Esophagus (tissue), 2 donors: ENCODE results near the gene FAM83E. TPM values are rescaled to one million over a fixed set of nuclear protein-coding genes. Genes with fewer than 3 reads are reported as not detected.

Source experiments
- H3K27ac ChIP-seq, 2 donors: one replicate each; pipeline ENCODE4 v1.5.1; 2013; ENCODE audit warnings: low read depth in 2 of 2, mild to moderate bottlenecking in 2 of 2, inconsistent platforms in 1 of 2, low read length in 1 of 2, moderate library complexity in 1 of 2
- H3K27me3 ChIP-seq, 2 donors: one replicate each; pipeline ENCODE4 v1.6.1; 2013; ENCODE audit warnings: low read length in 2 of 2, control low read depth in 1 of 2, mild to moderate bottlenecking in 1 of 2; ENCODE audit not compliant: insufficient read depth in 2 of 2, control insufficient read depth in 1 of 2
- H3K36me3 ChIP-seq, 2 donors: one replicate each; pipeline ENCODE4 v1.6.1; 2013; ENCODE audit warnings: low read length in 1 of 2; ENCODE audit not compliant: control insufficient read depth in 2 of 2, insufficient read depth in 2 of 2
- H3K4me1 ChIP-seq, 2 donors: one replicate each; pipeline ENCODE4 v1.6.1; 2013; ENCODE audit warnings: low read length in 1 of 2; ENCODE audit not compliant: control insufficient read depth in 2 of 2, insufficient read depth in 2 of 2
- H3K4me3 ChIP-seq, 2 donors: one replicate each; pipeline ENCODE4 v1.5.1; 2013; ENCODE audit warnings: low read length in 2 of 2, mild to moderate bottlenecking in 2 of 2, low read depth in 1 of 2, moderate library complexity in 1 of 2
- H3K9me3 ChIP-seq, 2 donors: one replicate each; pipeline ENCODE4 v1.6.1; 2013; ENCODE audit warnings: mild to moderate bottlenecking in 2 of 2, low read depth in 1 of 2, low read length in 1 of 2, moderate library complexity in 1 of 2; ENCODE audit not compliant: control insufficient read depth in 2 of 2, insufficient read depth in 1 of 2
- WGBS, 2 donors: extraction: QIAGEN DNeasy Blood & Tissue Kit; methylation state at CpG; one replicate each; pipeline ENCODE4 v1.1.7; 2013; 5-methylcytosine and 5-hydroxymethylcytosine counted together
- polyA plus RNA-seq, 2 donors: library from polyadenylated mRNA; stranded (reverse); fragments of 200-250 nt; gene quantifications; one replicate each; pipeline ENCODE4 v1.2.3, GENCODE V29; 2013
- donor health status: healthy with polysubstance abuse.
- donor health status: Bipolar disorder and iron deficiency.

FAM83E gene
- polyA plus RNA-seq, 2 donors: 6.5 to 26.7 TPM

DNA sequence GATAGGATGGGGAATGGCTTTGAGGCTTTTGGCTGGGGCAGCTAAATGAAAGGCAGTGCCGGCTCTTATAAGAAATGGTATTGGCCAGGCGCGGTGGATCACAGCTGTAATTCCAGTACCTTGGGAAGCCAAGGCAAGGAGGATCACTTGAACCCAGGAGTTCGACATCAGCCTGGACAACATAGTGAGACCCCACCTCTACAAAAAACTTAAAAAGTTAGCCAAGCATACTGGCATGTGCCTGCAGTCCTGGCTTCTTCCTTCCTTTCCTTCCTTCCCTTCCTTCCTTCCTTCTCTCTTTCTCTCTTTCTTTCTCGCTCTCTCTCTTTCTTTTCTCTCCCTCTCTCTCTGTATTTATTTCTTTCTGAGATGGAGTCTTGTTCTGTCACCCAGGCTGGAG, 28.0 kb upstream of the FAM83E start:
- 88 to 92% methylated on average over 5 of the region's 5 CpGs for WGBS, 2 donors
- H3K27ac ChIP-seq: no peak overlapping the region
- H3K36me3 ChIP-seq: no peaks in the 10 kb centered on the region
- peaks cover 3 to 7% of the 10 kb centered on the region in 2 donors for H3K4me1 ChIP-seq
- no peaks in the 10 kb centered on the region for H3K27me3 ChIP-seq
- H3K4me3 ChIP-seq: no peak overlapping the region
- no peaks in the 10 kb centered on the region for H3K9me3 ChIP-seq

GRCh38 chr19:48641850-48642249, 27.0 kb upstream of the FAM83E start:
- no peak overlapping the region for H3K27ac ChIP-seq
- 94 to 97% methylated on average over 2 of the region's 2 CpGs for WGBS, 2 donors
- no peak overlapping the region for H3K4me3 ChIP-seq
- no peaks in the 10 kb centered on the region for H3K36me3 ChIP-seq
- no peaks in the 10 kb centered on the region for H3K9me3 ChIP-seq
- H3K27me3 ChIP-seq: no peaks in the 10 kb centered on the region
- peaks cover 3 to 7% of the 10 kb centered on the region in 2 donors for H3K4me1 ChIP-seq

GRCh38 chr19:48639483-48640375, 24.9 kb upstream of the FAM83E start:
- Histone ChIP-seq H3K4me3 (no peak overlapping the region), H3K9me3 (no peaks in the 10 kb centered on the region), H3K27me3 (no peaks in the 10 kb centered on the region), H3K4me1 (peaks cover 0 to 6% of the 10 kb centered on the region in 2 donors), H3K27ac (no peak overlapping the region), H3K36me3 (no peaks in the 10 kb centered on the region)
- WGBS, 2 donors: 66 to 74% methylated on average over 31 to 33 of the region's 33 CpGs

DNA sequence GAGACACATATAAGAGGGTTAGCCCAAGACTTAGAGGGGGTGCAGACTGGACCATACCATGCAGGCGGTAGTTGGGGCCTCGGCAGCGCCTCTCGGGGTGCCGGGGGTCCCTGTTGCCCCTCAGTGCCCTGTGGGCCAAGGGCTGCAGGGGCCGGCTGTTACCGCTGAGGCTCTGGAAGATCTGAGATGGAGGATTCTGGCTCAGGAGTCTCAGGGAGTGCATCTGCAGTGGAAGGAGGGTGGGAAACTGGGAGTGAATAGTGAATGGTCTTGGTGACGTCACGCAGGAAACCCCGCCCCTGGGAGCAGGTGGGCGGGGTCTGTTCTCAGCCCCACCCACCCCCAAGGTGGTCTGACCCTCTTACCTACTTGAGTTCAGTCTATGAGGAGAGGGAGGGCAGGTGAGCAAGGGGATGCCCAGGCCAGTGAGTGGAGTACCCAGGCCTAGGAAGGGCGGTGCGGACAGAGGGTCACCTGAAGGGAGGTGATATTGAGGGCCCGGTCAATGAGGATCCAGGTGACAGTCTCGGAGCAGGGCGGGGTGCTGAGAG, 24.0 kb upstream of the FAM83E start:
- WGBS, 2 donors: 74 to 78% methylated on average over 16 of the region's 16 CpGs
- Histone ChIP-seq H3K4me3 (no peak overlapping the region), H3K27ac (peak overlapping the region; percentile 98 to 99), H3K27me3 (no peaks in the 10 kb centered on the region), H3K4me1 (peaks cover 0 to 7% of the 10 kb centered on the region in 2 donors), H3K36me3 (no peaks in the 10 kb centered on the region), H3K9me3 (no peaks in the 10 kb centered on the region)

DNA sequence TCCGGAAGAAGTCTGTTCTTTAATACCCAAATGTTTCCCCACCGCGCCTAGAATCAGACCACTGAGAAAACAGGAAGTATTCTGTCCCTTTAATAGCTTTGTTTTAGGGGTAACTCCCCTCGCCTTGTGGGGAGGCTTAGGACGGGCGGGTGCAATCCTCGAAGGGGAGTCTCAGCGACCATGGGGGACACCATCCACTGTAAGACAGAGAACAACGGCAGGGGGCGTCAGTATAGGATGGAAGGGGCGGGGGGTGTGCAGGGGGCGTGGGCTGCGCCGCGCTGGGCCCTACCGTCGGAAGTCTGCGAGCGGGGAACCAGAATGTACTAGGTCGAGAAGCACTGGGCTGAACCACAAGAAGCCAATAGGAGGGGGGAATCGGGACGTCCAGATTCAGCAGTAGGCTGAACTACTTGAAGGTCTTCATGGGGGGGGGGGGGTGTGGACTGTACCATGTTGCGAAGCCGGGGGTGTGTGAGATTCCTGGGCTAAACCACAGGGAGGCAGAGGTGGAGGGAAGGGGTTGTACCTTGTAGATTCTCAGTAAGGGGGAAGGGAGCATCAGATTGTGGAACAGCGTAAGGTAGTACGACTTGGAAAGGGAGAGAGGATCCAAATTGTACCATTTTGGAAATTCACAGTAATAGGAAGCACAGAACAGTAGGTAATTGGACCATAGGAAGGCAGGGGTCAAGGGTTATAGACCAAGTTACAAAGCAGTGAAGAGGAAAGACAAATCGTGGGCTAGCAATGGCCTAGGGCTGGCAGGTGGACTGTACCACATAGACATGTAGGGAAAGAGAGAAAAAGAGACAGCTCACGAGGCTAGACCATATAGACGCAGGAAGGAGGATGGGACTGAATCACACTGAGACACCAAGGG, 23.3 kb upstream of the FAM83E start:
- H3K4me1 ChIP-seq: peaks cover 0 to 10% of the 10 kb centered on the region in 2 donors
- H3K9me3 ChIP-seq: no peaks in the 10 kb centered on the region
- WGBS, 2 donors: 6 to 7% methylated on average over 29 of the region's 29 CpGs
- peak overlapping the region; percentile 46 to 65 for H3K4me3 ChIP-seq
- no peaks in the 10 kb centered on the region for H3K36me3 ChIP-seq
- no peaks in the 10 kb centered on the region for H3K27me3 ChIP-seq
- H3K27ac ChIP-seq: peak overlapping the region; percentile 98 to 99

- Histone ChIP-seq H3K4me3 (peak overlapping the region; percentile 61 to 65), H3K4me1 (peaks cover 0 to 10% of the 10 kb centered on the region in 2 donors), H3K9me3 (no peaks in the 10 kb centered on the region), H3K36me3 (no peaks in the 10 kb centered on the region), H3K27ac (peak overlapping the region; percentile 98 to 99), H3K27me3 (no peaks in the 10 kb centered on the region)
- WGBS, 2 donors: 0 to 1% methylated on average over 36 to 38 of the region's 38 CpGs
Observed at GRCh38 chr19:48637449-48637947, 22.6 kb upstream of the FAM83E start.

- Histone ChIP-seq H3K9me3 (no peaks in the 10 kb centered on the region), H3K4me3 (peak within 1 kb of the TSS; percentile 61 to 65), H3K4me1 (peaks cover 0 to 10% of the 10 kb centered on the region in 2 donors), H3K27me3 (no peaks in the 10 kb centered on the region), H3K27ac (peak within 1 kb of the TSS; percentile 98 to 99), H3K36me3 (no peaks in the 10 kb centered on the region)
- 0 to 1% methylated on average over 39 to 40 of the region's 40 CpGs for WGBS, 2 donors
Observed at GRCh38 chr19:48636859-48637448, 22.1 kb upstream of the FAM83E start, which contains the start of gene DBP. TSS of gene DBP (minus strand) at chr19:48637379. CDS start at chr19:48636994, 385 bp downstream.

DNA sequence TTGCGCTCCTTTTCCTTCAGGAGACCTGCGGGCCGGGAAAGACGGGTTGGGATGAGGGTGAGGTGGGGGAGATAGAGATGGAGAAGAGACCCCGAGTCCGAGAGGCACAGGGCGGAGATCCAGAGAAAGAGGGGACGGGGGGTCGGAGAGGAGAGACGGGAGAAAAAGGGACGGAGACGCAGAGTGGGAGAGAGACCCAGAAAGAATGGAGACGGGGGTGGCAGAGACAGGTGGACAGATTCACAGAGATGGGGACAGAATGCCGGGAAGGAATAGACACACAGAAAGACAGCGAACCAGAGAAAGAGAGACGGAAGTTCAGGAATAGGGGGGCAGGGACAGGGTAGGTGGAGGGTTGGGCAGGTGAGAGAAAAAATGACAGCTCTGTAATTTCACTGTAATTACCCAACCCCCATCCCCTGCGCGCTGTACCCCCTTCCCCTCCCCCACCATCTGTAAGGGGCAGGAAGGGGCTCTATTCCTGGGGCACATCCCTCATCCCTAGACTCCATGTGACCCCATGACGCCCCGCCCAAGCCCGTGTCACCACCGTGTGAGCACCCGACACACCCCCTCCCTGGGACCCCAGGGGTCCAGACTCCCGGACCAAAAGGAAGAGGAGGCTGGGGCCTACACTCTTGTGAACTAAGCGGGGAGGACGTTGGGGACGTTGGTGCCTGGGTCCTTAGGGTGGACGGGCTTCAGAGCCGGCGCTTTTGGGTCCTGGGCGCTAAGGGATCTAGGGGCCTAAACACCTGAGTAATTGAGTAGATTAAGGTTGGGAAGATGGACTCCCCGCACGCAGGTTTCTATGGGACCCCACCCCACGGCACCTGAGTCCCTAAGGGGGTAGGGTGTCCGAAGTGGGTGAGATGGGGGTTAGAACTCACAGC, 21.3 kb upstream of the FAM83E start:
- no peaks in the 10 kb centered on the region for H3K36me3 ChIP-seq
- H3K4me1 ChIP-seq: peaks cover 0 to 10% of the 10 kb centered on the region in 2 donors
- peak overlapping the region; percentile 61 to 65 for H3K4me3 ChIP-seq
- H3K9me3 ChIP-seq: no peaks in the 10 kb centered on the region
- H3K27ac ChIP-seq: peak overlapping the region; percentile 98 to 99
- WGBS, 2 donors: 1 to 2% methylated on average over 35 of the region's 35 CpGs
- no peaks in the 10 kb centered on the region for H3K27me3 ChIP-seq
